GM12878 (cell line): ENCODE measurements around the gene ARHGAP6.

Source experiments
- ATF7 ChIP-seq: fragments of 450-650 bp; IDR thresholded peaks from 2 replicates; pipeline ENCODE4 v1.6.1; 2016; ENCODE audit warnings: low read depth, mild to moderate bottlenecking
- BRCA1 ChIP-seq: IDR thresholded peaks from 2 replicates; pipeline ENCODE4 v1.6.1; 2011; ENCODE audit warnings: low read depth, low read length, improper control_type of control experiment
- CTCF ChIP-seq, 3 experiments: IDR thresholded peaks in 2 of 3; conservative IDR thresholded peaks in 1 of 3; 2 replicates each; pipeline ENCODE4 v1.5.1; 2011; ENCODE audit warnings: low read depth in 3 of 3, low read length in 3 of 3, mild to moderate bottlenecking in 3 of 3, control low read depth in 2 of 3, moderate library complexity in 2 of 3, inconsistent platforms in 1 of 3, mixed read lengths in 1 of 3; ENCODE audit not compliant: control insufficient read depth in 2 of 3, insufficient read depth in 1 of 3; ENCODE audit errors: extremely low read depth in 1 of 3
- ELK1 ChIP-seq: IDR thresholded peaks from 2 replicates; pipeline ENCODE4 v1.6.1; 2012; ENCODE audit warnings: low read depth, low read length, improper control_type of control experiment
- EP300 ChIP-seq, 2 experiments: fragments of 150-350 bp in 1 of 2; IDR thresholded peaks; 2 replicates each; pipeline ENCODE4 v1.6.1; 2011 to 2012; ENCODE audit warnings: low read depth in 2 of 2, low read length in 2 of 2, borderline replicate concordance in 1 of 2, improper control_type of control experiment in 1 of 2, inconsistent platforms in 1 of 2; ENCODE audit not compliant: control insufficient read depth in 1 of 2
- GABPA ChIP-seq: IDR thresholded peaks from 2 replicates; pipeline ENCODE4 v1.6.1; 2014; ENCODE audit warnings: antibody characterized with exemption, low read depth, mild to moderate bottlenecking, inconsistent platforms
- NFYB ChIP-seq: IDR thresholded peaks from 2 replicates; pipeline ENCODE4 v1.6.1; 2011; ENCODE audit warnings: low read depth, mild to moderate bottlenecking, low read length, improper control_type of control experiment, moderate library complexity; ENCODE audit not compliant: insufficient read depth
- RAD21 ChIP-seq: IDR thresholded peaks from 2 replicates; pipeline ENCODE4 v1.6.1; 2011; ENCODE audit warnings: mild to moderate bottlenecking, low read depth, low read length, moderate library complexity; ENCODE audit not compliant: insufficient read depth
- SUZ12 ChIP-seq: fragments of 200-600 bp; sonication (generic); IDR thresholded peaks from one replicate; pipeline ENCODE4 v1.6.1; 2018; ENCODE audit warnings: antibody characterized with exemption, mild to moderate bottlenecking; ENCODE audit not compliant: unreplicated experiment
- USF1 ChIP-seq: IDR thresholded peaks from 2 replicates; pipeline ENCODE4 v1.6.1; 2011; ENCODE audit warnings: borderline replicate concordance, low read depth, mild to moderate bottlenecking, moderate library complexity, mixed read lengths, low read length; ENCODE audit not compliant: insufficient read depth; ENCODE audit errors: extremely low read length

- TF ChIP-seq ATF7 (no peak), BRCA1 (no peak), CTCF (IDR thresholded peaks at IDR 0.05 in 2 of 3, conservative IDR thresholded peaks at IDR 0.05 in 1 of 3; ENCODE audit: control insufficient read depth in 2 of 3, extremely low read depth in 1 of 3, insufficient read depth in 1 of 3, low read depth in 3 of 3, low read length in 3 of 3) (no peak), USF1 (no peak), RAD21 (no peak), SUZ12 (no peak), GABPA (no peak), EP300 (IDR thresholded peaks at IDR 0.05; ENCODE audit: borderline replicate concordance in 1 of 2, control insufficient read depth in 1 of 2, low read depth in 2 of 2, low read length in 2 of 2) (no peak), NFYB (no peak), ELK1 (no peak)
Measured at GRCh38 chrX:11564546-11564945, 101.2 kb downstream of the ARHGAP6 start.
